Neural cell (in vitro differentiated cells): ENCODE data around the gene RAI1. TPM values are rescaled to one million over a fixed set of nuclear protein-coding genes. Genes with fewer than 3 reads are reported as not detected.

Experiments used
- H2AFZ ChIP-seq: fragments of 200-600, 300-800 bp; sonication (generic), shearing (Covaris generic); 2 replicates; pipeline ENCODE4 v1.6.0; 2014; ENCODE audit warnings: low read depth, mild to moderate bottlenecking, antibody characterized with exemption, low read length, moderate library complexity
- H3F3A ChIP-seq: fragments of 200-600 bp; shearing (Covaris generic); 2 replicates; pipeline ENCODE4 v1.6.1; 2016; ENCODE audit warnings: mild to moderate bottlenecking, moderate library complexity, mixed read lengths, antibody characterized with exemption, low read length; ENCODE audit not compliant: insufficient read depth, poor library complexity, severe bottlenecking
- H3K27ac ChIP-seq: fragments of 200-600, 300-800 bp; sonication (generic), shearing (Covaris generic); 2 replicates; pipeline ENCODE4 v1.5.1; 2014; ENCODE audit warnings: mild to moderate bottlenecking, low read length, moderate library complexity
- H3K27me3 ChIP-seq: fragments of 300-800, 200-600 bp; sonication (generic), shearing (Covaris generic); 2 replicates; pipeline ENCODE4 v1.6.0; 2014; ENCODE audit warnings: mild to moderate bottlenecking, low read depth, low read length, moderate library complexity; ENCODE audit not compliant: insufficient read depth
- H3K36me3 ChIP-seq: fragments of 300-800, 200-600 bp; sonication (generic), shearing (Covaris generic); 2 replicates; pipeline ENCODE4 v1.5.1; 2014; ENCODE audit warnings: mild to moderate bottlenecking, antibody characterized with exemption, low read length, moderate library complexity; ENCODE audit not compliant: insufficient read depth
- H3K4me2 ChIP-seq: fragments of 300-800, 200-600 bp; sonication (generic), shearing (Covaris generic); 2 replicates; pipeline ENCODE4 v1.6.0; 2014; ENCODE audit warnings: mild to moderate bottlenecking, low read length
- H3K4me3 ChIP-seq: fragments of 300-800, 200-600 bp; sonication (generic), shearing (Covaris generic); 2 replicates; pipeline ENCODE4 v1.5.1; 2014; ENCODE audit warnings: mild to moderate bottlenecking, low read length, moderate library complexity
- H3K79me2 ChIP-seq: fragments of 200-600 bp; shearing (Covaris generic); replicated peaks from 2 replicates; pipeline ENCODE4 v1.6.0; 2014; ENCODE audit warnings: mild to moderate bottlenecking, low read length, moderate library complexity; ENCODE audit not compliant: insufficient read depth
- H3K9ac ChIP-seq: fragments of 300-800, 200-600 bp; sonication (generic), shearing (Covaris generic); 2 replicates; pipeline ENCODE4 v1.6.1; 2016; ENCODE audit warnings: mild to moderate bottlenecking, low read length, mixed read lengths
- H3K9me2 ChIP-seq: fragments of 200-600 bp; shearing (Covaris generic); 2 replicates; pipeline ENCODE4 v1.6.1; 2016; ENCODE audit warnings: mild to moderate bottlenecking, low read length, mixed read lengths; ENCODE audit not compliant: insufficient read depth
- H3K9me3 ChIP-seq: fragments of 200-600, 300-800 bp; sonication (generic), shearing (Covaris generic); 2 replicates; pipeline ENCODE4 v1.6.1; 2016; ENCODE audit warnings: mild to moderate bottlenecking, mixed run types, low read length, moderate library complexity, mixed read lengths
- H4K20me1 ChIP-seq: fragments of 200-600 bp; shearing (Covaris generic); 2 replicates; pipeline ENCODE4 v1.6.1; 2016; ENCODE audit warnings: mild to moderate bottlenecking, mixed run types; ENCODE audit not compliant: insufficient read depth
- CTCF ChIP-seq: fragments of 450-650 bp; IDR thresholded peaks from 2 replicates; pipeline ENCODE4 v1.5.1; 2014; ENCODE audit warnings: antibody characterized with exemption, mild to moderate bottlenecking, moderate library complexity; ENCODE audit not compliant: poor library complexity, severe bottlenecking
- EP300 ChIP-seq: fragments of 450-650 bp; conservative IDR thresholded peaks from 2 replicates; pipeline ENCODE4 v1.6.1; 2014; ENCODE audit warnings: antibody characterized with exemption, mild to moderate bottlenecking, moderate library complexity; ENCODE audit not compliant: poor library complexity, severe bottlenecking
- EZH2 ChIP-seq: fragments of 200-600, 300-800 bp; shearing (Covaris generic), sonication (generic); IDR thresholded peaks from 2 replicates; pipeline ENCODE4 v1.6.1; 2014; ENCODE audit warnings: antibody characterized with exemption, low read length, borderline replicate concordance, mild to moderate bottlenecking; ENCODE audit not compliant: insufficient read depth, poor library complexity, severe bottlenecking
- MXI1 ChIP-seq: fragments of 450-650 bp; conservative IDR thresholded peaks from 2 replicates; pipeline ENCODE4 v1.6.1; 2014; ENCODE audit warnings: antibody characterized with exemption, mild to moderate bottlenecking; ENCODE audit not compliant: poor library complexity, severe bottlenecking
- POLR2AphosphoS5 ChIP-seq: IDR thresholded peaks from 2 replicates; pipeline ENCODE4 v1.6.1; 2012
- RAD21 ChIP-seq: fragments of 450-650 bp; conservative IDR thresholded peaks from 2 replicates; pipeline ENCODE4 v1.6.1; 2014; ENCODE audit warnings: antibody characterized with exemption, mild to moderate bottlenecking, moderate library complexity
- REST ChIP-seq: IDR thresholded peaks from 2 replicates; pipeline ENCODE4 v1.6.1; 2012; ENCODE audit warnings: borderline replicate concordance
- SMC3 ChIP-seq: fragments of 450-650 bp; conservative IDR thresholded peaks from 2 replicates; pipeline ENCODE4 v1.6.1; 2014; ENCODE audit warnings: antibody characterized with exemption, mild to moderate bottlenecking, moderate library complexity; ENCODE audit not compliant: poor library complexity
- TAF1 ChIP-seq: IDR thresholded peaks from 2 replicates; pipeline ENCODE4 v1.6.1; 2012; ENCODE audit warnings: low read depth
- polyA plus RNA-seq: library from polyadenylated mRNA; depleted of rRNA; stranded (reverse); fragments of >200 nt; gene quantifications from 2 replicates; pipeline ENCODE4 v1.2.3, GENCODE V29; 2014

The RAI1 gene
- polyA plus RNA-seq, 1 donor from 2014 or later = 16.9 TPM

GRCh38 chr17:17679243-17679642 lies 2.0 kb upstream of the RAI1 start:
- Histone ChIP-seq H3F3A (no peaks in the 10 kb centered on the region), H3K36me3 (no peaks in the 10 kb centered on the region), H3K4me3 (no peak overlapping the region), H2AFZ (no peak overlapping the region), H3K4me2 (no peak overlapping the region), H3K9me2 (no peaks in the 10 kb centered on the region), H3K9ac (no peak overlapping the region), H3K27ac (no peak overlapping the region), H4K20me1 (no peaks in the 10 kb centered on the region), H3K9me3 (no peaks in the 10 kb centered on the region), H3K27me3 (no peaks in the 10 kb centered on the region), H3K79me2 (peaks cover 21% of the 10 kb centered on the region)
- no peak for TF ChIP-seq EZH2
- TF ChIP-seq CTCF = no peak
- no peak for TF ChIP-seq EP300
- TF ChIP-seq REST = no peak
- no peak for TF ChIP-seq MXI1
- no peak for TF ChIP-seq RAD21
- TF ChIP-seq SMC3 = no peak
- TF ChIP-seq POLR2AphosphoS5 = no peak
- no peak for TF ChIP-seq TAF1

- H3K36me3 ChIP-seq = no peaks in the 10 kb centered on the region
- no peak overlapping the region for H3K27ac ChIP-seq
- no peaks in the 10 kb centered on the region for H3K9me3 ChIP-seq
- H3K4me3 ChIP-seq = no peak overlapping the region
- no peaks in the 10 kb centered on the region for H3K27me3 ChIP-seq
- H3K4me2 ChIP-seq = no peak overlapping the region
- no peaks in the 10 kb centered on the region for H3K9me2 ChIP-seq
- no peaks in the 10 kb centered on the region for H3F3A ChIP-seq
- H3K9ac ChIP-seq = no peak overlapping the region
- no peaks in the 10 kb centered on the region for H4K20me1 ChIP-seq
- H3K79me2 ChIP-seq = peaks cover 26% of the 10 kb centered on the region
- TF ChIP-seq POLR2AphosphoS5 (no peak), EZH2 (no peak), TAF1 (no peak), MXI1 (no peak), RAD21 (no peak), REST (no peak), CTCF (no peak), SMC3 (no peak), EP300 (no peak)
- H2AFZ ChIP-seq = no peak overlapping the region
These were observed 1.5 kb upstream of the RAI1 start for GRCh38 chr17:17679748-17680147.
